Spleen (tissue), 7 donors: ENCODE measurements around the gene CPAMD8.

Experiments used
- POLR2AphosphoS5 ChIP-seq, 3 donors: sonication (generic); formaldehyde crosslinking; IDR thresholded peaks; one replicate each; pipeline ENCODE4 v1.5.1; 2017; ENCODE audit warnings: antibody characterized with exemption in 3 of 3
- TF ChIP-seq, protein P1 (sequence below), 11 experiments: fragments of 200-600 bp in 7 of 11; fragments of 450-650 bp in 4 of 11; sonication (generic) in 4 of 11; IDR thresholded peaks in 8 of 11; conservative IDR thresholded peaks in 3 of 11; 1 replicate in 7 of 11; 2 replicates in 4 of 11; pipeline versions ENCODE4 v1.4.0 to v1.8.0; 2016 to 2021; ENCODE audit warnings: antibody characterized with exemption in 11 of 11, inconsistent platforms in 4 of 11, mild to moderate bottlenecking in 1 of 11
- donor health status: DM: no; HTN: no; CAD: no; lungs with moderate emphysema.
- donor health status: DM: no; HTN: no; CAD: no.
- donor health status: DM: no; HTN: no; CAD: no.

GRCh38 chr19:17035842-17036424 lies 9.3 kb upstream of the CPAMD8 start:
- no peak for TF ChIP-seq POLR2AphosphoS5 (IDR thresholded peaks at IDR 0.05)
- TF ChIP-seq, protein P1, sequence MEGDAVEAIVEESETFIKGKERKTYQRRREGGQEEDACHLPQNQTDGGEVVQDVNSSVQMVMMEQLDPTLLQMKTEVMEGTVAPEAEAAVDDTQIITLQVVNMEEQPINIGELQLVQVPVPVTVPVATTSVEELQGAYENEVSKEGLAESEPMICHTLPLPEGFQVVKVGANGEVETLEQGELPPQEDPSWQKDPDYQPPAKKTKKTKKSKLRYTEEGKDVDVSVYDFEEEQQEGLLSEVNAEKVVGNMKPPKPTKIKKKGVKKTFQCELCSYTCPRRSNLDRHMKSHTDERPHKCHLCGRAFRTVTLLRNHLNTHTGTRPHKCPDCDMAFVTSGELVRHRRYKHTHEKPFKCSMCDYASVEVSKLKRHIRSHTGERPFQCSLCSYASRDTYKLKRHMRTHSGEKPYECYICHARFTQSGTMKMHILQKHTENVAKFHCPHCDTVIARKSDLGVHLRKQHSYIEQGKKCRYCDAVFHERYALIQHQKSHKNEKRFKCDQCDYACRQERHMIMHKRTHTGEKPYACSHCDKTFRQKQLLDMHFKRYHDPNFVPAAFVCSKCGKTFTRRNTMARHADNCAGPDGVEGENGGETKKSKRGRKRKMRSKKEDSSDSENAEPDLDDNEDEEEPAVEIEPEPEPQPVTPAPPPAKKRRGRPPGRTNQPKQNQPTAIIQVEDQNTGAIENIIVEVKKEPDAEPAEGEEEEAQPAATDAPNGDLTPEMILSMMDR (IDR thresholded peaks at IDR 0.05 in 8 of 11, conservative IDR thresholded peaks at IDR 0.05 in 3 of 11) = no peak
